GM23248 (cell line): ENCODE measurements around the gene ZNF234. TPM values are rescaled to one million over a fixed set of nuclear protein-coding genes. Genes with fewer than 3 reads are reported as not detected.

ENCODE experiments used
- DNase-seq: peaks from one replicate; pipeline ENCODE4 v3.0.0-alpha.2; 2015
- H2AFZ ChIP-seq: fragments of 200-600 bp; sonication (generic); 2 replicates; pipeline ENCODE4 v1.6.1; 2016; ENCODE audit warnings: antibody characterized with exemption
- H3F3A ChIP-seq: fragments of 200-600 bp; sonication (generic); 2 replicates; pipeline ENCODE4 v1.6.1; 2016; ENCODE audit warnings: mild to moderate bottlenecking, antibody characterized with exemption, mixed run types; ENCODE audit not compliant: insufficient read depth
- H3K27ac ChIP-seq: fragments of 200-600 bp; sonication (generic); 2 replicates; pipeline ENCODE4 v1.5.1; 2016; ENCODE audit warnings: mild to moderate bottlenecking
- H3K27me3 ChIP-seq: fragments of 200-600 bp; sonication (generic); replicated peaks from 2 replicates; pipeline ENCODE4 v1.6.1; 2016; ENCODE audit warnings: mild to moderate bottlenecking; ENCODE audit not compliant: insufficient read depth
- H3K36me3 ChIP-seq: fragments of 200-600 bp; sonication (generic); 2 replicates; pipeline ENCODE4 v1.6.1; 2016; ENCODE audit warnings: low read depth, mild to moderate bottlenecking
- H3K4me1 ChIP-seq: fragments of 200-600 bp; sonication (generic); 2 replicates; pipeline ENCODE4 v1.6.1; 2016; ENCODE audit warnings: mild to moderate bottlenecking; ENCODE audit not compliant: insufficient read depth
- H3K4me2 ChIP-seq: fragments of 200-600 bp; sonication (generic); one replicate; pipeline ENCODE4 v1.6.1; 2016; ENCODE audit warnings: mild to moderate bottlenecking; ENCODE audit not compliant: unreplicated experiment
- H3K4me3 ChIP-seq: fragments of 200-600 bp; sonication (generic); 2 replicates; pipeline ENCODE4 v1.5.1; 2016; ENCODE audit warnings: mild to moderate bottlenecking
- H3K79me2 ChIP-seq: fragments of 200-600 bp; sonication (generic); 2 replicates; pipeline ENCODE4 v1.6.1; 2016; ENCODE audit warnings: mild to moderate bottlenecking; ENCODE audit not compliant: insufficient read depth
- H3K9ac ChIP-seq: fragments of 200-600 bp; sonication (generic); 2 replicates; pipeline ENCODE4 v1.6.1; 2016; ENCODE audit warnings: mild to moderate bottlenecking
- H3K9me2 ChIP-seq: fragments of 200-600 bp; sonication (generic); 2 replicates; pipeline ENCODE4 v1.6.1; 2016; ENCODE audit warnings: mixed run types, mild to moderate bottlenecking, moderate library complexity; ENCODE audit not compliant: insufficient read depth
- H3K9me3 ChIP-seq: fragments of 200-600 bp; sonication (generic); one replicate; pipeline ENCODE4 v1.6.1; 2017; ENCODE audit warnings: low read depth
- H4K20me1 ChIP-seq: fragments of 200-600 bp; sonication (generic); 2 replicates; pipeline ENCODE4 v1.6.0; 2016; ENCODE audit not compliant: insufficient read depth
- EZH2 ChIP-seq: fragments of 200-600 bp; sonication (generic); IDR thresholded peaks from 2 replicates; pipeline ENCODE4 v1.6.1; 2018; ENCODE audit warnings: antibody characterized with exemption, mild to moderate bottlenecking; ENCODE audit not compliant: insufficient read depth, poor library complexity, severe bottlenecking
- EZH2phosphoT487 ChIP-seq: fragments of 200-600 bp; sonication (generic); IDR thresholded peaks from 2 replicates; pipeline ENCODE4 v1.6.1; 2018; ENCODE audit warnings: antibody characterized with exemption, moderate library complexity, mild to moderate bottlenecking, low read depth; ENCODE audit not compliant: insufficient read depth
- WGBS, 2 experiments: methylation state at CpG; one replicate each; pipeline ENCODE4 v1.1.6; 2015 to 2017; ENCODE audit warnings: low lambda C conversion rate in 2 of 2, low coverage in 1 of 2; ENCODE audit errors: missing lambda C conversion rate in 2 of 2; 5-methylcytosine and 5-hydroxymethylcytosine counted together
- in situ Hi-C: fragments of 300-500 bp; cut with MboI; formaldehyde crosslinking; loops from 2 replicates; pipeline ENCODE4 v1.15.0; 2020
- polyA plus RNA-seq: library from polyadenylated mRNA; unstranded; fragments of >200 nt; fragmentation: Nextera tagmentation; extraction: Ambion mirVana; gene quantifications from 2 replicates; pipeline ENCODE4 v1.2.1, GENCODE V29; 2016
- total RNA-seq: library from RNA; depleted of rRNA; stranded (reverse); fragments of >200 nt; shearing (Covaris generic); gene quantifications from 2 replicates; pipeline ENCODE4 v1.2.3, GENCODE V29; 2014; rRNA removed

Gene ZNF234
- total RNA-seq (6.5 and 8.1 TPM in 2 replicates), polyA plus RNA-seq (4.7 and 6.2 TPM in 2 replicates)

DNA sequence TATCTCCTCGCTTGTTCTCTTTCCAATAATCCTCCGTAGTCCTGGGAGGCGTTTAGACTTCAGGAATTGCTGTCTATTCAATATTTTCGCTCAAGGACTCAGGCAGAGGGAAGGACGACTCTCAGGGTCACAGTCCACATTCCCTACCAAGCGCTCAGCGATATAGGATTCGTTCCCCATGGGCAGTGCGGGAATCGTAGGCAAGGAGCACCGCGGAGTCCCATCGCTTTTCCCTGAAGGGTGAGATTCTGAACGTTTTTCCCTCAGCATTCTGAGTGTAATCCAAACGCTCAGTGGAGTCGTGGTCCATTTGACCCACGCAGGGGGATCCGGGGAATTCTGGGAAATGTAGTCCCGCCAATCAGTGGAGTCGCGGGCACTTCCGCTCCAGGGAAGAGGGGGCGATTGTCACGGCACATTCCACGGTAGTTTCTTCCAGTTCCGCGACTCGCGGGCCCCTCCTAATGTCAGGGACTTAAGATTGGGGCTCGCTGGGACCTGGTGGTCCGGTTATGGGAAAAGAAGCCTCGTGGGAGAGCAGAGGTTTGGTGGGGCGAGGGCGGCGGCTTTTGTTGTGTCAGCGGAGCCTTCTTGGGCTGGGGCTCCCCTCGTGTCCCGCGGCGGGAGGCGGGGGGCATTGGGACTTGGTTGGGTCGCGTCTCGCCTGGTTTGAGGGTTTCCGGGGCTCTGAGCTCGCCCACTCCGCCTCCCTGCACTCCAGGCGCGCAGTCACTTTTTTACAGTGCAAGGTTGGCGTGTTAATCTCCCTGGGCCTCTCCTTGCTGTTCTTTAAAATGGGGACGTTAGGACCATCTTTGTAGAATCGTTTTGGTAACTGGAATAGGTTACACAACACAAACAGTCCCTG, at the start of gene ZNF234:
Gene ZNF234 (plus strand): TSS at position 364 of the 868 bp plus-strand sequence. CDS start 3,079 bp downstream, outside the sequence.
- Histone ChIP-seq H2AFZ (peak within 1 kb of the TSS; percentile 97), H3K4me1 (peaks cover 14% of the 10 kb centered on the region), H3F3A (no peaks in the 10 kb centered on the region), H3K9me3 (no peaks in the 10 kb centered on the region), H3K27ac (peak within 1 kb of the TSS; percentile 44), H3K4me2 (peak within 1 kb of the TSS; percentile 88), H3K79me2 (peaks cover 52% of the 10 kb centered on the region), H4K20me1 (no peaks in the 10 kb centered on the region), H3K4me3 (peak within 1 kb of the TSS; percentile 88), H3K9me2 (no peaks in the 10 kb centered on the region), H3K27me3 (no peaks in the 10 kb centered on the region), H3K36me3 (no peaks in the 10 kb centered on the region; the same call in 1 of the 2 replicates), H3K9ac (peak within 1 kb of the TSS; percentile 79)
- TF ChIP-seq EZH2phosphoT487 (no peak), EZH2 (no peak)
- peak; percentile 88 for DNase-seq
- in situ Hi-C loops = no loop called here
- WGBS, 2 experiments = 1% methylated on average over 41 to 52 of the region's 52 CpGs

DNA sequence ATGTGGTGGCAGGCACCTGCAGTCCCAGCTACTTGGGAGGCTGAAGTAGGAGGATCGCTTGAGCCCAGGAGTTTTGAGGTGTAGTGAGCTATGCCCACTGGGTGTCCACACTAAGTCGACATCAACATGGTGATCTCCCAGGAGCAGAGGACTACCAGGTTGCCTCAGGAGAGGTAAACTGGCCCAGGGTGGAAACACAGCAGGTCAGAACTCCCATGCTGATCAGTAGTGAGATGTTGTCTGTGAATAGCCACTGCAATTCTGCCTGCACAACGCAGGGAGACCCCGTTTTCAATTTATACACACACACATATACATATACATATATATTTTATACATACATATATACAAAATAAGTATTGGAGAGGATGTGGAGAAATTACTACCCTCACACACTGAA, 49.2 kb upstream of the ZNF234 start:
- Histone ChIP-seq H3K4me1 (no peaks in the 10 kb centered on the region), H3K9me2 (no peaks in the 10 kb centered on the region), H3K9me3 (no peaks in the 10 kb centered on the region), H3K9ac (no peak overlapping the region), H4K20me1 (no peaks in the 10 kb centered on the region), H3K79me2 (peaks cover 28% of the 10 kb centered on the region), H3K4me2 (no peak overlapping the region), H3F3A (0 out of 2 replicates have a peak, but pooled peaks cover 3% of the 10 kb centered on the region), H2AFZ (no peak overlapping the region), H3K27me3 (no peaks in the 10 kb centered on the region), H3K4me3 (no peak overlapping the region), H3K27ac (no peak overlapping the region), H3K36me3 (no peaks in the 10 kb centered on the region; the same call in 1 of the 2 replicates)
- TF ChIP-seq EZH2phosphoT487 = no peak
- no peak for TF ChIP-seq EZH2
- 65% methylated on average over 4 of the region's 4 CpGs for WGBS, 2 experiments
- no peak for DNase-seq
- in situ Hi-C loops = no loop called here

DNA sequence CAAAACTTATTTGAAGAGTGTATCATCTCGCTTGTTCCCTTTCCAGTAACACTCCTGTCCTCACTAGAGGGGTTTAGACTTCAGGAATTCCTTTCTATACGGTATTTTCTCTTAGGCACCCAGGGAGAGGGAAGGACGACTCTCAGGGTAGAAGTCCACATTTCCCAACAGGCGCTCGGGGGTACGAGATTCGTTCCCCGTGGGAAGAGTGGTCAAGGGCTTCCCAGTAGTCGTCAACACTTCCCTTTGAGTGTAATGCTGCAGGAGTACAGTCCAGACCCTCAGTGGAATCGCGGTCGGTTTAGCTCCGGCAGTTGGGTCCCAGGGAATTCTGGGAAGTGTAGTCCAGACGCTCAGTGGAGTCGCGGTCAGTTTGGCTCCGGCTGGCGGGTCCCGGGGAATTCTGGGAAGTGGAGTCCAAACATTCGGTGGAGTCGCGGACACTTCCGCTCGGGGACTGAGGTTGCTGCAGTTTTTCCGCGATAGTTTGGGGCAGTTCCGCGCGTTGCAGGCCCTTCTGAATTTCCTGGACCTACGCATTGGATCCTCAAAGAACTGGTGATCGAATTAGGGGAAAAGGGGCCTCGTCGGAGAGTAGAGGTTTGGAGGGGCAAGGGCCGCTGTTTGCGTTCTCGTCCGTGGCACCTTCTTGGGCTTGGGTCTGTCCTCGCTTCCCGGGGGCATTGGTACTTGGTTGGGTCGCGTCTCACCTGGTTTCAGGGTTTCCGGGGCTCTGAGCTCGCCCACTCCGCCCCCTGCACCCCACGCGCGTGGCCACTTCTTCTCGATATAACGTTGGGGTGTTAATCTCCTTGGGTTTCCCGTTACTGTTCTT, 47.2 kb upstream of the ZNF234 start, which contains the start of gene ZNF224:
Gene ZNF224 (plus strand): TSS at position 431 of the 835 bp plus-strand sequence. CDS start 3,513 bp downstream, outside the sequence.
- DNase-seq = peak; percentile 96
- no peaks in the 10 kb centered on the region for H4K20me1 ChIP-seq
- peaks cover 8% of the 10 kb centered on the region; the same call in 1 of the 2 replicates for H3K36me3 ChIP-seq
- in situ Hi-C loops = no loop called here
- peak within 1 kb of the TSS; percentile 60 for H3K27ac ChIP-seq
- H3K9me3 ChIP-seq = no peaks in the 10 kb centered on the region
- H3F3A ChIP-seq = 0 out of 2 replicates have a peak, but pooled peaks cover 3% of the 10 kb centered on the region
- 2% methylated on average over 50 of the region's 50 CpGs for WGBS, 2 experiments
- peak within 1 kb of the TSS; percentile 99 for H2AFZ ChIP-seq
- no peaks in the 10 kb centered on the region for H3K9me2 ChIP-seq
- TF ChIP-seq EZH2 = no peak
- TF ChIP-seq EZH2phosphoT487 = no peak
- H3K9ac ChIP-seq = peak within 1 kb of the TSS; percentile 87
- peak within 1 kb of the TSS; percentile 85 for H3K4me2 ChIP-seq
- no peaks in the 10 kb centered on the region for H3K27me3 ChIP-seq
- H3K4me3 ChIP-seq = peak within 1 kb of the TSS; percentile 83
- no peaks in the 10 kb centered on the region for H3K4me1 ChIP-seq
- H3K79me2 ChIP-seq = peaks cover 47% of the 10 kb centered on the region

DNA sequence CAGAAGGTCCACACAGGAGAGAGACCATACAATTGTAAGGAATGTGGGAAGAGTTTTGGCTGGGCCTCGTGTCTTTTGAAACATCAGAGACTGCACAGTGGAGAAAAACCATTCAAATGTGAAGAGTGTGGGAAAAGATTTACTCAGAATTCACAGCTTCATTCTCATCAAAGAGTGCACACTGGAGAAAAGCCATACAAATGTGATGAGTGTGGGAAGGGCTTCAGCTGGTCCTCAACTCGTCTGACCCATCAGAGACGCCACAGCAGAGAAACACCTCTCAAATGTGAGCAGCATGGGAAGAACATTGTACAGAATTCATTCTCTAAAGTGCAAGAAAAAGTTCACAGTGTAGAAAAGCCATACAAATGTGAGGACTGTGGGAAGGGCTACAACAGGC, 33.6 kb upstream of the ZNF234 start:
- H3K4me1 ChIP-seq = no peaks in the 10 kb centered on the region
- H3K27me3 ChIP-seq = no peaks in the 10 kb centered on the region
- peaks cover 51% of the 10 kb centered on the region for H3K36me3 ChIP-seq
- H3K9me2 ChIP-seq = no peaks in the 10 kb centered on the region
- H3K9ac ChIP-seq = no peak overlapping the region
- no peak overlapping the region for H3K4me3 ChIP-seq
- peaks cover 24% of the 10 kb centered on the region; the same call in 1 of the 2 replicates for H3F3A ChIP-seq
- H3K4me2 ChIP-seq = no peak overlapping the region
- no peak overlapping the region for H3K27ac ChIP-seq
- H3K9me3 ChIP-seq = no peaks in the 10 kb centered on the region
- DNase-seq = no peak
- 96 to 97% methylated on average over 3 of the region's 3 CpGs for WGBS, 2 experiments
- in situ Hi-C loops = no loop called here
- H2AFZ ChIP-seq = no peak overlapping the region
- TF ChIP-seq EZH2 = no peak
- peaks cover 6% of the 10 kb centered on the region; the same call in 1 of the 2 replicates for H3K79me2 ChIP-seq
- no peaks in the 10 kb centered on the region for H4K20me1 ChIP-seq
